DMS79 (cell line): ENCODE results near the gene UBE2O.
A peak's percentile ranks its signal among the peaks of the same experiment; 100 is the strongest.

Source experiments
- DNase-seq: peaks from one replicate; lab custom pipeline; 2025; lab: John Stamatoyannopoulos, UW

Gene UBE2O

DNA sequence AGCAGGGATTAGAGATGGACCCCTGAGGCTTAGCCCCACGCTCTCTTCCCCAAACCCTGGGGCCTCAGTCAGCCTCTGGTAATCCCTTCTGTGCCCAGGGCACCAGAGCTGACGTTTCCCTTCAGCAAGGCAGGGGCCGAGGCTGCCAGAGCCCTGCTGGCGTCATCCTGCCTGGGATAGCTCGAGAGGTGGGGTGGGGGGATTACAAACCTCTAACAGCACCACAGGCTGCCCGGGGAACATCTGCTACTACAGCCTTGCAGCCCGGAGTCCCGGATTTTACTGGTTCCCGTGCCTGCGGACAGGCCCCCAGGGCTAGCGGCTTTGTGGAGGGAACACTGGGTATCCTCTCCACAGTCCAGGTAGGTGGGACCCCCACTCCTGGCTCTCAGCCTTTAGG, 14.4 kb upstream of the UBE2O start, which contains the start of gene AANAT:
Gene AANAT, plus strand, starts transcription at position 238 of the 400 bp plus-strand sequence. CDS start 1,144 bp downstream, outside the sequence.
- DNase-seq: no peak

DNA sequence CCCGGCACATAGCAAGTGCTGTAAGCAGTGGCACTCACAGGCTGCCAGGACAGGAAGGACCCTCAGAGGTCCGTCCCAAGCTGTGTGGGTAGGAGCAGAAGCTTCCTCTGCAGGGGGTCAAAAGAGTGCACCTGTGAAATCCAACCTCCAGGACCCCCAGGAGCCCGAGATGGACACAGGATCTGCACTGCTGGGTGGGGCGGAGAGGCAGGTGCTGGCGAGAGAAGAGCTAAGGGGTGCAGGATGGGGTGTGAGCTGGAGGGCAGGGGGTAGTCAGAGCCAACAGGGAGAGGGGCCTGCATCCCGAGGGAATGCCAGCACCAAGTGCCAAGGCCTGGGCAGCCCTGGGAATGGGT, 13.8 kb upstream of the UBE2O start:
- no peak for DNase-seq

DNA sequence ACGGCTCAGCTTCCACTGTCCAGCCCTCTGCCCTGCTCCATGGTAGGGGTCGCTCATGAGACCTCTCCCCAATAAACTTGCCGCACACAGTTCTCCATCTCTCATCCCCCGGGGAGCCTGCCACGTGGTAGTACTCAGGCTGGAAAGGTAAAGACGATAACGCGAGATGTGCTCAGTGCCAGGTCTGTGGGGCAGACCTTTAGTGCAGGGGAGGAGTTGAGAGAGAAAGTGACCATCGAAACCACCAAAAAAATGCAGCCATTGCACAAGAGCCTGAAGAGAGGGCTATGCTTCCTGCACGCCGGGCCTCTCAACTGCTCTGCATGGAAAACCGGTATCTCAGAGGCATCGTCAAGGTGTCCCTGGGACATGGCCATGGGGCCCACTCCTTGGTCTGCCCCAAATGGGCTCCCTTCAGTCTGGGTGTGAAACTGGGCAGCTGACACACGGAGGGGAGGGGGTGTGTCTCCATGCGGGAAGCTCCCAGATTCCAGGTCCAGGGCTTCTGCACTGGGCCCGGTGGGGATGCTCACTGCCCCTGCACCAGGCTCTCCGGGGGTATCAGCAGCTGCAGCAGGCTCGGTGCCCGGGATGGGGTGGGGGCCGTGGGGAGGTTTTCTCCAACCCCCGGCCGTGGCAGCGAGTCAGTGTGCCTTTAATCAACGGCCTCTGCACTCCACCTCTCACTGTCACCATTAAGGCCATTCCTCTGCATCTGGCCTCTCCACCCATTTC, 9.8 kb upstream of the UBE2O start:
- DNase-seq: no peak

DNA sequence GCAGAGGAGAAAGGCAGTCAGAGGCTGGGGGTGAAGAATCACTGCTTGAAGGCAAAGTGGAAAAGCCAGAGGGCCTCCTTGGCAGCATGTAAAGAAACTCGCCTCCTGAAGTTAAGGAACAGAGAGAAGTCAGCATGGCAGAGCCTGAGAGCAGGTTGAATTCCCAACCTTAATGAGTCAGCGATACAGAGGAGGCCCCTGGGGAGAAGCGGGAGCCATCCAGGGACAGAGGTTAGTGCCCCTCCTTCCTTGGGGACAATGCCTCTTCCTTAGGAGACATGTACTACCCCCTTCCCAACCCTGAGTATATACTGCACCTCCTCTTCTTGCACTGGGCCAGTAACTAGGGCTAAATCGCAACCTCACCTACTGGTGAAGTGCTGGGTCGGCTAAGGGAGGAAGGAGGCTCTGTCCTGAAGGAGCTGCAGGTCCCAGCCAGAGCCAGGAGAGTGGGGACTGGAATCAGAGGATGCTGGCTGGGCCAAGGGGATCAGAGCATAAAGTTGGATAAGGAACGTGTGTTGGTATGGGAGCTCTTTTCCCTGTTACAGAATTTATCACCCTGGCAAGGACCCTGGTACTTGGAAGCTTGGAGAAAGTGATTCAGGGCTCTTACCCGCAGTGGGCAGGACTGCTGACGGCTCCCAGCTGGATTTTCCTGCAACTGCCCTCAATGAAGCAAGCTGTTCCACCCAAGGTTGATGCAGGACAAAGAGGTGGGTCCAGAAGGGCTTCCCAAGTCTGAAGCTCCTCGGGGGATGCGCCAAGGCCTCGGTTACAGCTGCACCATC, 9.0 kb upstream of the UBE2O start:
- DNase-seq: no peak

DNA sequence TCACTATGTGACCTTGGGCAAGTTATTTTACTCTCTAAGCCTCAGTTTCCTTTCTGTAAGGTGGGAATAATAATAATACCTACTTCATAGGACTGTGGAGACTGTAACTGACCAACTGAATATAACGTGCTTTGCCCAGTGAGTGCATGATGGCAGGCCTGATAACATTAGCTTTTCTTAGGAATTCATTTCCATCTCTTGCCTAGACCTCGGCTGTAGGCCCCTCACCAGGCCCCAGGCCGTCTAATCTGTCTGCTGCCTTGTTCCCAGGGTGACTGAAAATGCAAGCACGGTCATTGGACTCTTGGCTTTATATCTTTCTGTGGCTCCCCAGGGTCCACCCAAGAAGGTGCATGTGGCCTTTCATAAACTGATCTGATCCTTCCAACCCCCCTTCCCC, 6.7 kb upstream of the UBE2O start:
- no peak for DNase-seq

DNA sequence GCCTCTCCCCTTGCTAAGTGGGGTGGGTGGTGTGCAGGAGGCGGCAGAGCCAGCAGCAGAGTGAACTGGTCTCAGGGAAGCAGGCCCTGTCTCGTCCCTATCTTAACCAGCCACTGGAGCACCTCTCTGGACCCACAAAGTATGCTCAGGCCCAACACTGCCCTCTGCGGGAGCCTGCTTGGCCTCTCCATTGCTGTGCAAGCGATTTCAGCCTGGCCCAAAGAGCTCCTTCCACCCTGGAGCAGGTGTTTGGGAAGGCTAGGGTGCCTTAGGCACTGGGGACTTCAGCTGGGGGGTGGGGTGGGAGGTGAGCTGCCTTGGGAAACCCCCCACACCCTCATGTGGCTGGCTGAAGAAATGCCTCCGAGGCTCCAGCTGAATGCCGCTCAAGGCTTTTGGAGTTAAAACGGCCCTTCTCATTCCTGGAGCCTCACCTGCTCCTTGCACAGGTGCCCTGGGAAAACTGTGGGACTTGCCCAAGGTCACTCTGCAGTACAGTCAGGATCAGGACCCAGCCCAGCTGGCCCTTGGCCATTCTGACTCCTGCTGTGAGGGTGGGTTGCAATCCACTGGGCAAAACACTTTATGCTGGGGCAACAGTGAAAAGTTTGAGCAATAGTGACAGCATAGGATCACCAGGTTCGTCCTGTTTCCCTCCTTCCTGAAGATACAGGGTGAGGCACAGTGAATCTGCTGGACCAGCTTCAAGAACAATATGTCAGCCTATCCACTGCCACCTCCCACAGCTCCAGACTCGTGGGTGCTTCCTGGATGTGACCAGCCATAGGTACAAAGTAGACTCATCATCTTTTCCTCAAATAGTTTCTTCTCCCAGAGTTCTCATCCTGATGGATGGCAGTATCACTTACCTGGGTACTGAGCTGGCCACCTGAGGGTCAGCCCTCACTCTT, 5.9 kb upstream of the UBE2O start:
- DNase-seq: peak; percentile 14

DNA sequence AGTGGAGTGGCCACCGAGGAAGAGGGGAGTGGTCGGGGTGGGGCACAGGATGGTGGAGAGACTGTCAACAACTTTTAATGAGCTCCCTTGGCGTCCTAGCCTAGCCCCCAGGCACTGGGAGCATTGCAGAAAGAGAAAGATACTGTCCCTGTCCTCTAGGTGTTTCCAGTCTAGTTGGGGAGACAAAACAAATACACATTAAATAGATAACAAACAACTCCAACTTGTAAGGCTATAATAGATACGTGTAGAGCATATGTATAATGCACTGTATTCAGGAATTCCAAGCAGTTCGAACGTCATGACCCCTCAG, 435 bp upstream of the UBE2O start:
- DNase-seq: no peak

DNA sequence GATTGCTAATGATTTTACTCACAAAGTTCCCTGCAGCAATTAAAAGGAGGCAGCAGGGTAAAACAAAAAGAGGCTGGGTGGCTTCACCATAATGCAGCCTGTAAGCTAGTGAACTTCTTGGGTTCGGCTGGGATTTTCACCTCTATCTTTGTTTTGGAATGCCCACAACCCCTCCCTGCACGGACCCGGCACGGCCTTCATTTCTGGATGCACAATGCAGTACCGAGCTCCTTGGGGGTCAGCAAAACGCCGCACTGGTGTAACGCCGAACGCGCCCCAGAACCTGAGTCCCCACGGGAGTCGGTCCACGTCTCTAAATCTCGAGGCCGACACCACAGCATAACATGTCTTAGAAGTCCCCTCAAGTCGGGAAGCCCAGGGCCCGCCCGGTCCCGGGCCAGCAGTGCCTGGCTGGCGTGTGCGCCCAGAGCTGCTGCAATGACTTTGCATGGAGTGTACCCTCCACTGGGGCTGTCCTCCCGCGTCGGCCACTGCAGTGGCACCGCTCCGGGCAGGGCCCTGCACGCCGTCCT, 759 bp downstream of the UBE2O start:
- no peak for DNase-seq

DNA sequence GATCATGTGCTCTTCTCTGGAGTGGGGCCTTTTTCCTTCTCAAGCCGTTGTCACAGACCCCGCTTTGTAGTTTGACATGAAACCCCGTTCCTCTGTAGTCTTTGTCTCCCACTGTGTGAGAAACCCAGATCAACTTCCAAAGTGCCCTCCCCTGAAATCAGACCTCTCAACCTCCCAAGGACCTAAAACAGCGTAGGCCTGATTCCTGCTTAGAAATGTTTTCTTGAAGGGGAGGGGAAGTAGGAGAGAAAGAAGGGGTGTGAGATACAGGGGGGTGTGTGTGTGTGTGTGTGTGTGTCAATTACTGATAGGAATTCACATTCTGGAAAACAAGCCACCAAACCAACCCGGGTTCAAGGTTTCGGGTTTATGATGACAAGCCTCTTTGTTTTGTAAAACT, 1.4 kb downstream of the UBE2O start:
- DNase-seq: no peak

DNA sequence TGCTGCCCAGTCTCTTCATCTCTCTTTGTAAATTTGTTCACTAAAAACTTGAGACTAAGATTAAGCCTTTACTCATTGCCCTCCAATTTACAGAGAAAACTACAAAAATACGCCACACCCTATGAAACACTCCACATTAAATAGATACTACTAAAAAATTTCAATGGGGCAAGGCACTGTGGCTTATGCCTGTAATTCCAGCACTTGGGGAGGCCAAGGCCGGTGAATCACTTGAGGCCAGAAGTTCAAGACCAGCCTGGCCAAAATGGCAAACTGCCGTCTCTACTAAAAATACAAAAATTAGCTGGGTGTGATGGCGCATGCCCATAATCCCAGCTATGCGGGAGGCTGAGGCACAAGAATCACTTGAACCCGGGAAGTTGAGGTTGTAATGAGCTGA, 3.8 kb downstream of the UBE2O start:
- no peak for DNase-seq

DNA sequence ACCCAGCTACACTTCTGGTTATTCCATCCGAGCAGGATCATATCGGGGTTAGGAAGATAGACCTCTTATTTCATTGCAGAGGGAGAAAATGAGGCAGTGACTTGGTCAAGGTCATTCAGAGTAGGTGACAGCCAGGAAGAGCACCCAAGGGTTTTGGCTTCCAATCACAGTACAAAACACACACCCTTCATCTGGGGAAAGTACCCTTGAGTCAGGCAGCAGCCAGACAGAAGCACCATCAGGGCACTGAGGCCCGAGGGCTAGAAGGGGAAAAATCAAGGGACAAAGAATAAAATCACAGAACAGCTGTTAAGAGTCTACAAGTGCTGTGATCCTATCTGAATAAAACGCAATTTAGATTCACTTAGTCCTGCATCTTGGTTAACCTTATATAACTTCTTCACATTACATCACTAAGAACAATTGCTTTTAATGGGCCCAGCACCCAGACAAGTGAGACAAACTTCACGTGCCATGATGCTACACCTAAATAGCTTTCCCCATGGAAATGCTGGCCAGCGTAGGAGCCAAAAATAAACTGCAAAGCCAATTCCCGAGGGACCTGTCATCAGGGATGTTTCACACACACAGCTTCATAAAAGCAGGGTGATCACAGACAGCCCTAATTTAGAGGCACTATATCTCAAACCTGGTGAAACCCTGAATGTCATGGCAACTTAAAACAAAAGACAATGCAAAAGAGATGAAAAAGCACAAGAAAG, 4.9 kb downstream of the UBE2O start:
- DNase-seq: no peak

DNA sequence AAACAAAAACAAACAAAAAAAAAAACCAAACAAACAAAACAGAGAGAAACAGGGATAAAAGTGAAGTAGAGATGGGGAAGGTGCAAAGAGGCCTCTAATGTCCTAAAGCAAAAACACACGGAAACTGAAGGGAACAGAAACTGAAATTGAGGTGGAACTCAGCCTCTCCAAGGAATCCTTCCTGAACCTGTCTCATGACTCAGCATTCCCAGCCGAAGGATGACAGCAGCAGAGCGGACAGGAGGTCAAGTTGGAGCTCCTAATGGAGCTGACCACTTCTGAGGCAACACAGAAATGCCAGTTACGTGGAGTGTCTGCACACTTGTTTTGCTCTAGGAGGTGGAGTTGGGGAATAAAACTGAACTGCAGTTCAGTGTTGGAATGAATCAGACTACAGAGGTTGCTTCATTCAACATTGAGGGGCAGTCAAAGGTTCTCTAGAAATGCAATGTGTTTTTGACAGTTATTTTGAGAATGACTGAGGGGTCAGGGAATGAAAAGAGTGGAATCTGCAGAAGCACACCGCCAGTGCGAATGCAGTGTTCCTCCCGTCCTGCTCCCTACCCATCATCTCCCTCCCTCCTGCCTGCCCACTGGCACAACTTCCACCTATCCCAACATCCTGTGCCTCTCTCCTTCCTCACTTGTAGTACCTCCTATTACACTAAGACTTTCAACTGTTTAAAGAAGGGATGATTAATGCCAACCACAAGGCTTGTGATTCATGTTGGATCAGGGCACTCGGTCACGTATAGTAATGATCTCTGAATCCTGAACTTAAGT, 6.3 kb downstream of the UBE2O start:
- DNase-seq: no peak

DNA sequence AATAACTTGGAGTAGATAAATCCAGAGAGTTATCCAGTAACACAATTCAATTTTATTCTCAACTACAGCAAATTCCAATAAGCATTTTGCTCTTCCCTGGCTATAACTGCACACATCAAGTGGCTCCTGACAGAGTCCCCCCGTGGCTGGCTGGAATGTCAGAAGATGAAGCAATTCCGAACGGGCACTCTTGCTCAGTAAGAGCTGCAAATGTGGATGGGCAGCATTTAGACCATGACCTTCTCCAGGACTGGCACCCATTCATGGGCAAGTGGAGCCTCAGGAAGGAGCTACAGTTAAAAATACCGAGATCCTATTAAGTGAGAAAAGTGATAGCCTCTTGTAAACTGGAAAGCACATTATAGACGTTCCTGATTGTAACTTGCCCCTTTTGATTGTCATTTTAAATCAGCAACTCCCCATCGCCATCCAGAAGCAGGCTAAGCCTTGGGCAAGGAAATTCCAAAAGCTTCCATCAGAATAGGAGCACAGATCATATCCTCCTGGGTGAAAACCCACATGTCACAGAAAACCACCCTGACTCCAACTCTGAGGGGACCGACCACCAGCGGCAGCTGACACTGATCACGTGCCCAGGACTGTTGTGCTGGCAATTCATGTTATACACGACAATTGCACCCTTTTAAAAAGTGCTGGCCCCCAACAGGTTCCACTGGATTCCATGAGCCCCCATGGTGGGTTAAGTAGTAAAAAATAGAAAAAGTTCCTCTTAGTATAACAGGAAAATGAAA, 7.1 kb downstream of the UBE2O start:
- DNase-seq: no peak

DNA sequence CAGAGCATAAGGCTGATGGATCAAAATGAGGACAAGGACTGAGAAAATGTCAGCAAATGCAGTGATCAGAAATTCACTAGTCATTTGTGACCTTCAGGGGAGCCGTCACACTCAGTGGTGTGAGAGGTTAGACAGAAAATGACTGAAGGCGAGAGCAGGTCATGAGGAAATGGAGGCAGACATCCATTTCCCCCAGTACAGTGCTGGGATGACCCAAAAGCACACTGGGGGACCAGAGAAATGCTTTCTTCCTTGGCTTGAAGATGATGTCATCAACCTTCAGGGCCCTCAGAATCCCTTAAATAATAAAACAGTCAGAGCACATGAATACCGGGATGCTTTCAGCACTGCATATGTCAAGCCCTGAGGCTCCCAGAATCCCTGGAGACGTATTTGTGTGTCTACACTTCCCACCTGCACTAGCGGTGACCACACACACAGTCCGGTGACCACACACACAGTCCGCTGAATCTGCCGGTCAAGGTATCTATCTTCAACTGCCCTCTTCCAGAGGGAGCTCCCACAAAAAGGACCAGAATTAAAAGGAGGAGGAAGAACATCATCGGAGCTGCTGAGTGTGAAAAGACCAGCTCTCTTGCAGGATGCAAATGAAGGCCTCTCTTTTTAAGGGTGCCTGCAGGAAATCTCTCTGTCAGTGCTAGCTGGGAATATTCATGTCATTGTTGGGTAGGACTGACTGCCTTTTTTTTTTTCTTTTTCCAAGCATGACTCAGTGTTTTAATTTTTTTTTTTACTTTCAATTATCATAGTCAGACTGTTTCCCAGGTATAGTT, 8.2 kb downstream of the UBE2O start:
- no peak for DNase-seq

DNA sequence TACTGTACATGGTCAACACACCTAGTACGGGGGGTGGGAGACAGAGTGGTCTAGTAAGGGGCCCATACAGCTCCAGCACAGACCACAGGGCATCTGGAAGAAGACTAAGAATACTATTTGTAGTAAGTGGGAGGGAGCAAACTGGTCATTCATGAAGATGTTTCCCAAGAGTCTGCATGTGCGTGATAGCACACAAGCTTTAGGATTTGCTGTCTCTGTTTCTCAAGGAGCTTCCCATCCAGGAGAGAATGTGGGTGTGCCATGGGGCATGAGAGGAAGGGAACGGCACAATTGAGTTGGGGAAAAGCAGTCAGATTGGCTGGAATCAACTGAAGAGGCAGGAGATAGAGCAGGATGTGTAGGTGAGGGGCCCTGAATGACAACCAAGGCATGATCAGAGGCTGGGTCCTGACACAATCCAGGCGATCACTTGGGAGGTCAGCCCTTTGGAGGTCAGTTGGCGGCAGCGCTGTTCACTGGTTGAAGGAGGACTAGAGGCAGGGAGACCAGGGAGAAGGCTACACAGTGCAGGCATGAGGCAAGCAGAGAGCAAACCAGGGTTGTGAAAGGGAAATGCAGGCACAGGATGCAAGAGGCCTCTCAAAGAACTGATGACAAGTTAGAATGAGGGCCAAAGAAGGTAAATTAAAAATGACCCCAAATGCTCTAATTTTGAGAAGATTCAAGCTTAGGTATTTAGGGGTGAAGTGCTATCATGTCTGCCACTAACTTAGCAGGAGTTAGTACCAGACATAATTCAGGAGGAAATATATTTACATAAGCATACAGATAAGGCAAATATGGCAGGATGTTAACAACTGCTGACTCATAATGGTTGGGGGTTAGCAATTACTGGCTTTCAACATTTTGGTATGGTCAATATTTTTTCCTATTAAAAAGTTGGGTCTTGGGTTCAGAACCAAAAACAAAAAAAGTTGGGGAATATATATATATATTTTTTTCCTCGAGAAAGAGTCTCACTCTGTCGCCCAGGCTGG, 10.3 kb downstream of the UBE2O start:
- DNase-seq: no peak

DNA sequence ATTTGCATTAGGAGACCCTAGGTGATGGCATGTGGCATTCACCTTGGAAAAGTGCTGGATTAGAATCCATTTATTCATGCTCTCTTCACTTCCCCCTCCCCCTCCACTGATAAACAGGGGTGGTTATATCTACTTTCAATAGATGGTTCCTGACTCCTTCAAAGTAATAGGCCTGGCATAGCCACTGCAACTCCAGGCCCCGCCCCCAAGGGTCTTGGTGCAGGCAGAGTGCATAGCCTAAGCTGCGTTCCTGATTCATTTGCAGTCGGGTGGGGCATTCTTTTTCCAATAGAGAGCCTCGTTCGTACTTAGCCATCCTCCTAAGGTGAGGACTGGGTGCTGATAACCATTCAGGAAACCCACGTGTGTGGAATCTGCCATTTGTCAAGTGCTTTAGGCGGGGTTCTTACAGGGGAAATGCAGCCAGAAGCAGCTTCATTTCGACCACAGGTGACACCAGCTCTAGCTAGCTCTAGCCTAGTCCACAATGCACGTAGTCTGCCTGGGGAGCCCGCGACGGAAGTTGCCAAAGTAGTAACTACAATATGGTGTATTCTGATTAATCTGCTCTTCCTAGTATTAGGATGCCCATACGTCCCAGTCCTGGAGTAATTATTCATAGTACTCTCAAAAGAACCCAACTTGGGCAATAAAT, 11.1 kb downstream of the UBE2O start:
- DNase-seq: no peak

DNA sequence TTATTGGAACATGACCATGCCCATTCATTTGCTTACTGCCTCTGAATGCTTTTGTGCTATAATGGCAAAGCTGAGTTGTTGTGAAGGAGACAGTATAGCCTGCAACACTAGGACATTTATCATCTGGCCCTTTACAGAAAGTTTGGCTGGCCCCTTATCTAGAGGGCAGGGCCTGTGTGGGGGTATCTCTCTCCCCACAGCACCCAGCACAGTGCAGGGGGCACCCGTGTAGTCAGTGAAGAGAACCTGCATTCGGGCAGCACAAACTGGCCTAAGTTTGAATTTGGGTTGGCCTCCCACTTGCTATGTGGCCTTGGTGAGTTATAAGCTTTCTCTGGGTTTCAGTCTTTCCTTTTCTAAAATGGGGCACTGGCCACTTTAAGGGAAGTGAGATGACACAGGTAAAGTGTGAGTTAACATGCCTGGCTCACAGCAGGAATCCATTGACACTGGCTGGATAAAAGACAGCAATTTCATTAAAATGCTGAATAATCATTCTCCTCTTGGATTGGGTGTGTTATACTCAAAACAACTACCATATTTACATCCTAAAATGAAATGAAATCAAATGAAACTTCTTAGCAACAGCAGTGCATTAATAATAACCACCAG, 12.1 kb downstream of the UBE2O start:
- no peak for DNase-seq
